Activated naive CD4-positive, alpha-beta T cell (primary cell): ENCODE measurements around the gene ZNF746.
"Not testable (repeated sequence)": the region's sequence is repeated elsewhere in the genome, so short reads cannot be mapped to it uniquely, and the experiment has no call there.

Experiments used
- DNase-seq, 4 experiments: peaks; one replicate each; lab custom pipeline; 2025; lab: John Stamatoyannopoulos, UW

ZNF746 gene

DNA sequence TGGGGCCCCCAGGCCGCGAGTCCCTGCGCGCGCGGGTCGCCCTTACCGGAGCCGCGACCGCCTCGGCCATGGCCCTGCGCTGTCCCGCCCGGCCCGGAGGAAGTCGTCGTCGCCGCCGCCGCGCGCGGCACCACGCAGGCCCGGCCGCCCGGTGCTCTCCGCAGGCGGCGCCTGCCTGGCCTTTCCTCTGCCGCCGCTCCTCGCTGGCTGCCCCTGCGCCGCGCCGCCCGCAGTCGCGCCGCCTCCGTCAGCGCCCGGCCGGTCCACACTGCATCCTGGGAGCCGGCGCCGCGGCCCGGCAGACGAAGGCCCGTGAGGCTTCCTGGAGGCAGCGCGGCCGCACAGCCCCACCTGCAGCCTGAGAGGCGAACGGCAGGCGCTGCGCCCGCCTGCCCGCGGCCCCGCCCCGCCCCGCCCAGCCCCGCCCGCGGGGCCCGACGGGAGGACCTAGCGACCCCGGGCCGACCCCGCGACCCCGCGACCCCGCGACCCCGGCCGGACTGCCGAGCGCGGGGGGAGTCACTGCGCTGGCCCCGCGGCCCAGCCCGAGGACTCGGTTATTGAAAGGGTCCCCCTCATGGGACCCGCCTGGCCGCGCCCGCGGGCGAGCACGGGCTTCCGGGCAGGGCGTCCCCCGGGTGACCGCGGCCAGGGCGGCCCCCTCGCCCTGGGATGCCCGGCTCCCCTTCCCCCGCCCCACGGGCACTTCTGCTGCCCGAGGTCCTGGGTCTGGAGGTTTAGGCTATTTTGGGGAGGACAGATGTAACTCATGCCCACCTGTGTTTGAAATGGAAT, at the start of gene ZNF746:
ZNF746 (minus strand) TSS at position 343 of the 795 bp plus-strand sequence; CDS start at position 70, 273 bp downstream.
- peak; percentile 49 to 70 (median 53) for DNase-seq

DNA sequence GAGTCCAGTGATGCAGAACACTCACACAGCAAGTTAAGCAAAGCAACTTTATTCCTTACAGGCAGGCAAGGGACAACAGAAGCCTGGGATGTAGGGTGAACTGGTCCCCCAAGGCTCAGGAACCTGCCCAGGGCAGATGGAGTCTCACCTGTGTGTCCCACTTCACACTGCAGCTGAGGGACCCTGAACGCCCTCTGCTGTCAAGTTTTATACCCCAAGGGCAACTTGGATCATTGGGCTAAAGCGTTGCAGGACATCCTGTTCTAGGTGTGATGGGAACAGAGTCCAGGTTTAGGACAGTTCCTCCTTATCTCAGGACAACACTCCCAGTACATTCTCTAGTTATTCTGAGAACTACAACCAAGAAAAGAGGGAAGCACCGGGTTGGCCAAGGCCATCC, 49.5 kb upstream of the ZNF746 start:
- DNase-seq: no peak

DNA sequence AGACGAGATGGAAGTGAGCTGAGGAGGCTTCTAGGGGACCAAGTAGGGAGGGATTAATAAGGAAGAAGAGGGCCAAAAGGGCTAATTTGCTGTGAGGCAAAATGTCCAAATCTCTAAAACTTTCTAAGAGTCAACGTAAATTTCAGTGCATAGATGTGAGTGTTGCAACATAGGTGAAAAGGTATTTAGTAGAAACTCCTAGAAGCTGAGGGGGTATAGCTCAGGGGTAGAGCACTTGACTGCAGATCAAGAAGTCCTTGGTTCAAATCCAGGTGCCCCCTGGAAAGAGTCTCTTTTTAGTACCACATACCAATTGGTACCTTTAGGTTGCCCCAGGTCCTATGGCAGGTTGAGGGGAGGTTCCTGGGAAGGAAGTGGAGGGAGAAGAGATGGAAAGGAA, 48.7 kb upstream of the ZNF746 start:
- DNase-seq: no peak

DNA sequence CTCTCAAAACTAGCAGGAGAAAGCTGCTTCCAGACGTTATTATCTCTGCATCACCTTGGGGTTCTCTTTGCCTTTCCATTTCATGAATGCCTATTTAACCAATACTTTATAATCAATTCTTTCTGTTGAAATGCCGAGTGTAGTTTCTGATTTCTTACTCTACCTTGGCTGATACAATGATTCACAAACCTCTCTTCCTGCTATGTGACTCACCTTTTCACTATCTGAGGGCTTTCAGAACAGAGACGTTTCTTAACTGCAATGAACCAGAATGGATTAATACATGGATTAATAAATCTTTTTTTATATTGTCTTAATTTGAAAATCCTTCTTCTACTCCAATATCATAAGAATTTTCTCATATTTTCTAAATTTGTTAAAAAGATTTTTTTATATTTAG, 46.4 kb upstream of the ZNF746 start:
- DNase-seq: no peak

DNA sequence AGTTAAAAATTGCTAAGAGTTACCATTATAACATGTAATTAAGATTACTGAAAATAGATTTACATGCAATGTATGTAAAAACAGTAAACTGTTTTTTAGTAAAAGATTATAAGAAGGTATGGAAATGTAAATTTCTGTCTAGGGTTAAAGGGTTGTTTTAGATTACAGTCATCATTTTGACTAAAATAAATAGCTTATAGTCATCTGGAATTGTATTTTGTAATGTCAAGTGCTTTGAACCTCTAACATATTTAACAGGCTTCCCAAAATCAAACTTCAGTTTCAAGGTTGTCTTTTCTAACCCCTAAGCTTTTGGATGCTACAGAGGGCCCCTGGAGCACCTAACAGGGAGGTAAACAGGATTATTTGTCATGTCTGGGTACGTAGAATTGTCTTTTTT, 35.0 kb upstream of the ZNF746 start:
- DNase-seq: no peak

DNA sequence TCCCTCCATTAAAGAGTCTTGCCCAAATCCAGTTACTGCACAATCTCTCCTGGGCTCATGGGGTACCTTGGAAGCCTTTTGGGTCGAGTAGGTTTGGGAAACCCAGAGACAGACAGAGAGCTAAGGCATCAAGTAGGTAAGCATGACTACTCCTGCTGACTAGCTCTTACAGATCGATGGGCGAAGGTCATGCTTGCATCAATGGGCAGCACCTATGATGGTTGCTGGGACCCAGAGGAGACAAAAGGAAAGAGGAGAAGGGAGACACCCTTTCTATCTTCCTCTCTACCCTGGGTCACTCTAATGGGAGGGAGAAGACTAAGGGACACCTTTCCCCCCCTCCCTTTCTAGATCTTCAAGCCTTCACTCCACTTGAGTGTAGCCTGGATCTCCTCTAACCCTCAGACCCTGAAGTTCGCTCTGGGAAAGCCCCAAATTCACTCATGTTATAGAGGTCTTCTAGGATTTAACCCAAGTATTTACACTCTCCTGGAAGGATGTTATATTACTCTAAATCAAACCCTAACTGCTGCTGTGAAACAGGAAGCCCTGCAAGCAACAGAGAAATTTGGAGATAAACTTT, 31.6 kb upstream of the ZNF746 start:
- no peak for DNase-seq

DNA sequence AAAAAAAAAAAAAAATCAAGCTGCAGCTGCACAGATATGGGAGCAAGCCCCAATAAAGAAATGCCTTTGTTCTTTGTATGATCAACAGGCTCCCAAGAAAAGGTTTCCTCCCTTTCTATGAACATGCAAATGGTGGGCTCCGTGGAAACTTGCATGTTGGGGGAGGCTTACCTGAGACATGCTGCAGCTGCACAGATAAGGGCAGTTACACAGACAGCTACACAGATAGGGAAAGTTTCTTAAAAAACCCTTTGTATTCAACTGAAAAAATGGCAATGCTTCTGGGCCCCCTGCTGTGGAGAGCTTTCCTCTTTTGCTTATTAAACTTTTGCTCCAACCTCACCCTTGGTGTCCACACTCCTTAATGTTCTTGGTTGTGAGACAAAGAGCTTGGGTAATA, 29.8 kb upstream of the ZNF746 start:
- no peak for DNase-seq

DNA sequence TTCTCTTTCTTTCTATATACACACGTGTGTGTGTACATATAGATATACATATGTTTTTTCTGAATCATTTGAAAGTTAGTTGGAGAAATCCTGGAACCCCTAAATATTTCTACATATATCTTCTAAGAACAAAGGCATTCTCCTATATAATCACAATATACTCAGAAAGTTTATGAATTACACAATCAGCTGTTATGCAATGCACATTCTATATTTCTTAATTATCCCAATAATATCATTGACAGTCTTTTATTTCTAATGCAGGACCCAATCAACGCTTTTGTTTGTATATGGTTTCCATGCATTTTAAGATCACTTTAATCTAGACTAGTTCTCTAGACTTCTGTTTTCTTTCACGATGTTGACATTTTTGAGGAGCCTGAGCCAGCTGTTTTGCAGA, 27.7 kb upstream of the ZNF746 start:
- DNase-seq: no peak

DNA sequence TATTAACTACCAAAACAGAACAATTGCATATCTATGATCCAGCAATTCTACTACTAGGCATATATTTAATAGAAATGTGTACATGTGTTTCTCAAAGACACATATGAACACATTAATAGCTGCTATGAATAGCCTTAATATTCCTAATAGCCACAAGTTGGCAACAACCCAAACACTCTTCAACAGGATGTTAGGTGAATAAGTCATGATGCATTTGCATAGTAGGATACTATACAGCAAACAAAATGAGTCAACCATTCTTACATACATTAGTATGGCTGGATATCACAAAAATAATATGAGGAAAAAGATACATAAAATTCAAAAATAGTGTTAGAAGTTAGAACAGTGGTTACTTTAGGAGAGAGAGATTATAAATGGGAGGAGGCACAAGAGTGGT, 26.8 kb upstream of the ZNF746 start:
- DNase-seq: no peak

DNA sequence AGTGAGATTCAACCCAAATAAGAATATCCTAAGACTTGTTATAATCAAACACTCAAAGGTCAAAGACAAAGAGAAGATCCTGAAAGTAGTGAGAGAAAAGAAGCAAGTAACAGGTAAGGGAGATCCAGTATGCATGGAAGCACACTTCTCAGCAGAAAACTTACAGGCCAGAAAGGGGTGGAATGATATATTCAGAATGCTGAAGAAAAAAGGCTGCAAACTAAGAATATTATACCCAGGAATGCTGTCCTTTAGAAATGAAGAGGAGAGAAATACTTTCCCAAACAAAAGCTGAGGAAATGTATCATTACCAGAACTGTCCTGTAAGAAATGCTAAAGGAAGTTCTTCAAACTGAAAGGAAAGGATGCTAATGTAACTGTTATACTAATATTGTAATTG, 12.6 kb upstream of the ZNF746 start:
- no peak for DNase-seq

DNA sequence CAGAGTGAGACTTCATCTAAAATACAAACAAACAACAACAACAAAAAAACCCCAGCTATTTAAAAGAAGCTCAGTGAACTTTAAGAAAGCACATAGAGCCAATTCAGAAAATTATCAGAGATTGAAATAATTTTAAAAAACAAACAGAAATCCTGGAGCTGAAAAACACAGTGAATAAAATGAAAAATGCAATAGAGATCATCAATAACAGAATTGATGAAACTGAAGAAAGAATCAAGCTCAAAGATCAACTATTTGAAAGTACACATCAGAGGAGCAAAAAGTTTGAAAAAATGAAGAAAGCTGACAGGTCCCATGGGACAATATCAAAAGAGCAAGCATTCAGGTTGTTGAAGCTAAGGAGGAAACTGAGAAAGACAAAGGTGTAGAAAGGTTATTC, 12.2 kb upstream of the ZNF746 start:
- no peak for DNase-seq

DNA sequence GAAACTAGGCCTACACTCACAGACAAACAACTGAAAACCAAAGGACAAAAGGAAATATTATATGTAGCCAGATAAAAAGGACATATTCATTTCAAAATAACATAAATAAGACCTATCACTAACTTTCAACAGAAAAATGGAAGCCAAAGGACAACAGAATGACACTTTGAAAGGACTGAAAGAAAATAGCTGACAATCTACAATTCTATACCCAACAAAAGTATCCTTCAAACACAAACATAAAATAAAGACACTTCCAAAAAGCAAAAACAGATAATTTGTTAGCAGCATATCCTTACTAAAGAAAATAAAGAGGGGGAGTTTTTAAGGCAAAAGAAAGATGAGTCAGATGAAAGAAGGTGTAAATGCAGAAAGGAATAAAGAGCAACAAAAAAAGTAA, 7.9 kb upstream of the ZNF746 start:
- DNase-seq: no peak

DNA sequence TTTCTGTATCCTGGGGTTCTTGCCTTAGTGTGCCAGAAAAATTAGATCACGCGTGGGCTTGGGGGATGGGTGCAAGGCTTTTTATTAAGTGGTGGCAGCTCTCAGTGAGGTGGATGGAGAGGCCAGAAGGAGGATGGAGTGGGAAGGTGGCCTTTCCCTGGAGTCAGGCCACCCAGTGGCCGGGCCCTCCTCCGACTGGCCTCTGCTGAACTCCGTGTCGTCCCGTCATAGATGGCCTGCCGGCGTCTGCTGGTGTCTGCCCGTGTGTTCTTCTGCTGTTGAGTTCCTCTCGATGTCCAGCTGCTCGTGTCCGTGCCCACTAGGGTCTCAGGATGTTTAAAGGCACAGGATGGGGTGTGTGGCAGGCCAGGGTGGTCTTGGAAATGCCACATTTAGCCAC, 4.0 kb upstream of the ZNF746 start:
- DNase-seq: no peak

DNA sequence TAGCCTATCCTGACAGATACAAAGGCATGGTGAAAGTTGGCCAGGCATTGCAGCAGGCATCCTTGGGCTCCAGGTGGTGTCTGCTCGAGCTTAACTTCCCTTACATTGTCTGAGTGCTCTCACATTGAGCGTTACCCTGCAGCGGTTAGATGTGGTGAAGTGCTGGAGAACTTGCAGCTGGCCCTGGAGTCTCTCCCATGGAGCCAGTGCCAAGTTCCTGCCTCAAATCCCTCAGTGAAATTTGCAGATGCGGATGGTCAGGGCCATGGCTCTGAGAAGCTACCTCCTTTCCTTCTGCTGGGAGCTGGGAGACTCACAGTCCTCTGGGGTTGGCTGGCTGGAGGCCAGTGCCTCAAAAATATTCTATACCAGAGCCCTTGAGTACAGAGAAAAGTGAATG, 3.3 kb upstream of the ZNF746 start:
- DNase-seq: no peak

DNA sequence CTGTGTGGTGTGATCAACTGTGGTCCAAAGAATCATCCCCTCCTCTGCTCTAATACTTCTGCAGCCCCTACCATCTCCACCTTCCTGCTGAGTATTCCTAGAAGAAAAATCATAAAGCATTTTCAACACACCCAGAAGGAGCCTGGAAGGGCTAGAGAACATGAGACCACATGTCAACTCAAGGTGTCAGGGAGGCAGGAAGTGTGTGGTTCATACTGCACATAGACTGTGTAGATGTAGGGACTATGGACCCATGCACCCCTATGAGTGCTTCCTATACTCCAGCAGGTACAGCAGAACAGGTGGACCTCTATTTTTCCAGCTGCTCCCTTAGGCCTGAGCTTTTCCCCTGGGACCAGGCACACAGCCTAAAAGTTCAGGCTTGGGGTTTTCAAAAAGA, 2.6 kb upstream of the ZNF746 start:
- no peak for DNase-seq

DNA sequence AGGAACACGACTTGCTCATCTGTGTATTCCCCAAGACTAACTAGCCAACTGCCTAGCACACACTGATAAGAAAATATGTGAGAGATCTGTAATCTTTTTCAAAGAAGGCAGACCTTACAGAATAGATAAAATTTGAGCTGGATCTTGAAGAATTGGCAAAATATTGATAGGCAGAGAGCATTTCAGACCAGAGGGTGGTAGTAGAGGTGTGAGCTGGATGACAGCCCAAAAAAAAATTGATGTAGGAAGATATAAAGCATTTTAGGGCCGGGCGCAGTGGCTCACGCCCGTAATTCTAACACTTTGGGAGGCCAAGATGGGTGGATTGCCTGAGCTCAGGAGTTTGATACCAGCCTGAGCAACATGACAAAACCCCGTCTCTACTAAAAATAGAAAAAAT, 1.2 kb upstream of the ZNF746 start:
- no peak for DNase-seq

DNA sequence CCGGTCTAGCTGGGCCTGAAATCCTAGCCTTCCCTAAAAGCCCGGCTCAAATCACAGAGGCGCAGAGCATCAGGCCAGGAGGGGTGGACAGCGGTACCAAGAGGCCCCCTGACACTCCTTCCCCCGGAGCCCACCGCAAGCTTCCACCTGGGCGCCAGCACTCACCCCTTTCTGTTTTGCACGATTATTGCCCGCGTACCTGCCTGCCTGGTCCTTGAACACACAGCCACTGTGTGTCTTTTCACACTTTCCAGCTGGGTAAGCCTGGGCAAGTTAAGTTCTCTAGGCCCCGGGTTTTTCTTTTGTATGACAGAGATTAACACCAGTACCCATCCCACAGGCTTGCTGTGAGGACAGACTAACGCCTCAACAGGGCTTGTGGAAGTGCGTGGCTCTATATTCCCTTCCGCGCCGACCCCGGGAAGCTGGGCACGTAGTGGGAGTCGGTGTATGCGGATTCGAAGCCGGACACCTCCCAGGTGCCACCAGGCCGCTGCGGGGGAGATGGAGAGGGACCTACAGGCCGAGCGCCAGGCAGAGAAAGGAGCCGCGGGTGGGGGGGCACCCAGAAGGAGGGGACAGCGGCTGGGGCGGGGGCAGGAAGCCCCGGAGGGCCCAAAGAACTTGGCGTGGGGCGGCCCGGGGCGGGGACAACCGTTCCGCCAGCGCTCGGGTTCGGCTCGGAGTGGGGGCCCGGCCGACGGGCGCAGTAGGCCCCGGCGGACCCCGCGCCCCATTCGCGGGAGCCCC, 792 bp downstream of the ZNF746 start:
- peak in 2 of 4 experiments; percentile 40 to 54 for DNase-seq

DNA sequence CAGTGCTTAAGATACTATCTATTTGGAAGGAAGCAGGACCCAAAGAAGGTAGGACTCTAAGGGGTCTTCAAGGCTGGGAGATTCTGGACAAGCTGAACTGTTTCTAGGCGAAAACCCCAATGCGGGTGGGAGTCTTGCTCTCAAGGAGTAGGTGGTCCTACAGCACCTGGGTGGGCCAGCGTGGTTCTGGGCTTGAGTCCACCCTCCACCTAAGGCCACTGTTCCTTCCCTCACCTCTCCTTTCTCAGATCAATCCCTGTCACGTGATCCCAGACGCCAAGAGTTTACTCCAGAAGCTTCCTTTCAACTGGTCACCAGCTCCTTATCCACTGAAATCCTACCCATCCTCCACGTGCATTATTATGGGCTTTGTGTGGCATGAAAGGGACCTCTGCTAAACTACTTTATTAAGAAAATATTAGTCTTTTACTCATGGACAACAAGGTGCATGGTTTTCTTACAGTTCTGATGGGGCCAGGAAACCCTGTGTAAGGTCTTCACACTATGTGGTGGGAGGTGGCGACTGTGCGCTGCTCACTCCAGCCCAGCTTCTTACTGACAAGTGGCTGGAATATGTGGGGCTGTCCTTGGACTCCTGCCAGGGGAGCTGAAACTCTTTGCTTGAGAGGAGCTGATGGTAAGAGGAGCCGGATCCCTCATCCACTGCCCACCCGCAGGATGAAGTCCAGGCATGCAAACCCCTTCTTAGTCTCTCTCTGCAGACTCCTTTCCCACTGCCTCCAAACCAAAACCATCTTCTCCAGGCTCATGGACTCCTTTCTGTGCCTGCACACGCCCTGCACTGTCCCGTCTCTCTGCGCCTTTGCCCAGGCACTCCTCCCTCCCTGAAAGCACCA, 1.6 kb downstream of the ZNF746 start:
- no peak for DNase-seq

DNA sequence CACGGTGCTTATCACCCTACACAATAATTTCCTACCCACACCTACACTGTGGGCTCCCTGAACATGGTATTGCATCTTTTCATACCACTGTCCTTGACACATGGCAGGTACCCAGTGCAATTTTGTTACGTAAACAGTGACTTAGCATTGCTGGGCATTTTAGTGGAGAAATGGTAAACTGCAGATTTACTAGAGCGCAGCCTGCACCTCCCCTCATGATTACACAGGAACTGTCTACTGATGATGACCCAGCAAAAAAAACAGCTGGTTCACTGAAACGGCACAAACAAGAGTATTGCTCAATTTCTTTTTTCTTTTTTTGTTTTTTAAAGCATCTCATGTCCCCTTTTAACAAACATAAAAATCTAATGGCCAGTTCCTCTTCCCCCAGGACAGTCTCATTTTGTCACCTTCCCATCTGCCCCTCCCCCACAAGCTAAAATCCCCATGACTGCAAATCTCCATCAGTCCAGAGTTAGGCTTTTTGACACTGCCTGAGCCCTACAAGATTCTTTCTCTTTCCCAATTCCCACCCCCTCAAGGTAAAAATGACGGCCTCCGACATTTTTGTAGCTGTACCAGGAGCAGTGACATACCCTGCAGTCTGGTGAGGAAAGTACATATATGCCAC, 2.8 kb downstream of the ZNF746 start:
- DNase-seq: no peak

DNA sequence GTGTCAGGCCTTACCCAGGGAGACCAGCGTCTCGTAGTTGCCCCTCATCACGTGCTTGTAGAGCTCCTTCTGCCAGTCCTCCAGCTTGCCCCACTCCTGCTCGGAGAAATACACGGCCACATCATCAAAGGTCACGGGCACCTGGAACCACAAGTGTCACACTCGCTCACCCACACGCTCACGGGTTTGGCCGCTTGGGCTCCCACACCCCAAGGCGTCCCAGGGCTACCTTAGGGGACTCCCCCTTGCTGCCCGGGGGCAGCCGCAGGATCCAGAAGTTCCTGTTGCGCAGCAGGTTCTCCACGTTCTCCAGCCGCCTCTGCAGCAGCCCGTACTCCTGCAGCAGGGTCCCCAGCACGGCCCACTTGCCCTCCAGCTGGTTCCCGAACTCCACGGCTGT, 3.6 kb downstream of the ZNF746 start:
- DNase-seq: not testable (repeated sequence)

DNA sequence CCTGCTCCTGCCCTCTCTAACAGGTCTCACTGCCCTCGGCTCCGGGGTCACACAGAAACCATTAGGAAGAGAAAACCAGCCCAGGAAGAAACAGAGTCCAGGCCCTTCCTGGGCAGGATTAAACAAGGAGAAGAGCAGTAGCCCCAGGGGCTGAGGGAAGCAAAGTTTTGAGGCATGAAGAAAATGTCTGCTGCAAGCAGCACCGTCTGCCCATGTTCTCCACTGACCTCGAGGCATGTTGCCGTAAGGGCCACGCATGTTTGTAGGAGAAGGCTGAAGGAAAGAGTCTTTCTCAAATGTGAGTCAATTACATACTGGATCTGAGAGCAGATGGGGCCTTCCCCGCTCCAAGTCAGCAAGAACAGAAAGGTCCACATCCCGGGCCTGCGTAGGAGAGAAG, 4.2 kb downstream of the ZNF746 start:
- no peak for DNase-seq
